ENCODE results near the gene DYNLRB1.

- TF ChIP-seq KAT2B (IDR thresholded peaks at IDR 0.05; ENCODE audit: low read depth, low read length), result no peak
- no peak for TF ChIP-seq NCOR1 (IDR thresholded peaks at IDR 0.05)
- TF ChIP-seq POLR2AphosphoS5 (IDR thresholded peaks at IDR 0.05; ENCODE audit: control insufficient read depth, insufficient read depth, low read depth, low read length), result 0 out of 2 replicates have a peak, but pooled peaks have one; percentile 3
- TF ChIP-seq FIP1L1 (IDR thresholded peaks at IDR 0.05; ENCODE audit: low read depth, low read length, poor library complexity, severe bottlenecking), result no peak
- no peak for TF ChIP-seq NFYB (IDR thresholded peaks at IDR 0.05; ENCODE audit: extremely low read depth, insufficient read length)
- TF ChIP-seq ZNF740 (CRISPR knock-in tag; IDR thresholded peaks at IDR 0.05), result no peak
- no peak for TF ChIP-seq ZNF740 (tag; IDR thresholded peaks at IDR 0.05)
- no peak for TF ChIP-seq ZNF778 (CRISPR knock-in tag; IDR thresholded peaks at IDR 0.05)
- TF ChIP-seq USF1 (CRISPR knock-in tag; IDR thresholded peaks at IDR 0.05), result no peak
- TF ChIP-seq KAT7 (CRISPR knock-in tag; IDR thresholded peaks at IDR 0.05; ENCODE audit: borderline replicate concordance), result no peak
- TF ChIP-seq CTCF (IDR thresholded peaks at IDR 0.05 in 2 of 3, conservative IDR thresholded peaks at IDR 0.05 in 1 of 3; ENCODE audit: insufficient read depth in 2 of 3, low read depth in 1 of 3, low read length in 3 of 3), result no peak
- no peak for TF ChIP-seq XRCC5 (IDR thresholded peaks at IDR 0.05; ENCODE audit: low read depth, low read length)
- TF ChIP-seq HDAC6 (IDR thresholded peaks at IDR 0.05; ENCODE audit: low read depth, low read length), result no peak
These were observed 4.3 kb upstream of the DYNLRB1 start for GRCh38 chr20:34511891-34512265.

Data from K562 (cell line).